Gastrocnemius medialis (tissue), 4 donors: Measurements from ENCODE around the gene ATP11B. TPM values are rescaled to one million over a fixed set of nuclear protein-coding genes. Genes with fewer than 3 reads are reported as not detected.

Experiments
- ATAC-seq, 2 donors: fragments of 150-250 bp; one replicate each; pipeline ENCODE4 v1.9.1; 2016
- DNase-seq, 2 donors: peaks; one replicate each; pipeline ENCODE4 v3.0.0-alpha.2; 2019
- H3K27ac ChIP-seq, 4 donors: fragments of 200-600 bp; sonication (generic); 1 replicate in 1 of 4; 2 replicates in 3 of 4; pipeline ENCODE4 v1.5.1; 2016 to 2018; ENCODE audit warnings: mild to moderate bottlenecking in 2 of 4, moderate library complexity in 1 of 4
- H3K27me3 ChIP-seq, 3 donors: fragments of 200-600 bp; sonication (generic) in 2 of 3; 1 replicate in 1 of 3; 2 replicates in 2 of 3; pipeline versions ENCODE4 v1.5.1 to v1.6.0; 2016 to 2019; ENCODE audit warnings: mild to moderate bottlenecking in 1 of 3, moderate library complexity in 1 of 3
- H3K36me3 ChIP-seq, 2 donors: fragments of 200-600 bp; sonication (generic) in 1 of 2; one replicate each; pipeline ENCODE4 v1.5.1; 2017 to 2018
- H3K4me1 ChIP-seq, 2 donors: fragments of 200-600 bp; sonication (generic) in 1 of 2; one replicate each; pipeline ENCODE4 v1.5.1; 2016 to 2017; ENCODE audit warnings: mild to moderate bottlenecking in 2 of 2
- H3K4me3 ChIP-seq, 4 donors: fragments of 200-600 bp; sonication (generic) in 3 of 4; 1 replicate in 1 of 4; 2 replicates in 3 of 4; pipeline ENCODE4 v1.5.1; 2016 to 2019; ENCODE audit warnings: mild to moderate bottlenecking in 2 of 4
- H3K9me3 ChIP-seq, 3 donors: fragments of 200-600 bp; sonication (generic) in 2 of 3; 1 replicate in 1 of 3; 2 replicates in 2 of 3; pipeline ENCODE4 v1.5.1; 2016 to 2019
- POLR2A ChIP-seq, 2 donors: fragments of 450-650 bp; IDR thresholded peaks; one replicate each; pipeline ENCODE4 v1.6.1; 2017; ENCODE audit warnings: antibody characterized with exemption in 2 of 2, mild to moderate bottlenecking in 2 of 2, moderate library complexity in 2 of 2
- in situ Hi-C, 4 donors: fragments of 200-750 bp; cut with MboI; loops; one replicate each; pipeline versions ENCODE4 v1.15.0 to v1.8.0; 2017; ENCODE audit warnings: low sequenced_read_pairs in 4 of 4
- intact Hi-C: fragments of 100-400 bp; cut with DNase I; formaldehyde crosslinking; loops from one replicate; pipeline ENCODE4 v1.15.1; 2023; ENCODE audit warnings: low total_unique reads
- total RNA-seq, 4 donors: library from RNA; depleted of rRNA; stranded (reverse); fragments of >200 nt; gene quantifications; one replicate each; pipeline versions ENCODE4 v1.1.0 to v1.2.3, GENCODE V29; 2016
- TF ChIP-seq, protein P1 (sequence below), 5 experiments: fragments of 450-650 bp in 3 of 5; fragments of 200-600 bp in 2 of 5; sonication (generic) in 2 of 5; IDR thresholded peaks in 4 of 5; conservative IDR thresholded peaks in 1 of 5; 1 replicate in 4 of 5; 2 replicates in 1 of 5; pipeline ENCODE4 v1.5.1; 2016 to 2019; ENCODE audit warnings: antibody characterized with exemption in 5 of 5, mild to moderate bottlenecking in 3 of 5, moderate library complexity in 3 of 5

The ATP11B gene
- total RNA-seq, 4 donors from 2014 or later, result 16.3 to 44.6 (median 23.4) TPM

DNA sequence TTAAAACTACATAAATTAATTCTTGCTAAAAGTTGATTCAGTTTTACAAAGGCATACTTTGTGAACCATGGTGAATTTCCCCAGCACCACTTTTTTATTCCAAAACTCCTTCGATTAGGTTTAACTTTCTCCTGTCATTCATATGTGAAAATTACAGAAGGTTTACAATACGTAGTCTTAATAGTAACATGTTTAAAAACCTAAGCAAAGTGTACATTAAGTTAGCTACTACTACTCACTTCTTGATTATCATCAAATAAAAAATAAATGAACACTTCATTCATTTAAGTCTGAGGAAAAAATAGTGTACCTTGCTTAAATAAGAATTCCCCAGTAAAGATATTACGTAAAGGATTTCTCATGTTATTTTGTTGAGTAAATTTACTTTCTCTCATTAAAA lies 148.4 kb downstream of the ATP11B start:
- no peak overlapping the region for H3K4me3 ChIP-seq
- in situ Hi-C loops, result no loop called here
- no peaks in the 10 kb centered on the region for H3K27me3 ChIP-seq
- H3K4me1 ChIP-seq, result peaks cover 10 to 38% of the 10 kb centered on the region in 2 donors
- intact Hi-C loops, result no loop called here
- peaks cover 6 to 23% of the 10 kb centered on the region in 2 donors for H3K36me3 ChIP-seq
- H3K27ac ChIP-seq, result no peak overlapping the region
- TF ChIP-seq POLR2A (IDR thresholded peaks at IDR 0.05), result no peak
- TF ChIP-seq, protein P1, sequence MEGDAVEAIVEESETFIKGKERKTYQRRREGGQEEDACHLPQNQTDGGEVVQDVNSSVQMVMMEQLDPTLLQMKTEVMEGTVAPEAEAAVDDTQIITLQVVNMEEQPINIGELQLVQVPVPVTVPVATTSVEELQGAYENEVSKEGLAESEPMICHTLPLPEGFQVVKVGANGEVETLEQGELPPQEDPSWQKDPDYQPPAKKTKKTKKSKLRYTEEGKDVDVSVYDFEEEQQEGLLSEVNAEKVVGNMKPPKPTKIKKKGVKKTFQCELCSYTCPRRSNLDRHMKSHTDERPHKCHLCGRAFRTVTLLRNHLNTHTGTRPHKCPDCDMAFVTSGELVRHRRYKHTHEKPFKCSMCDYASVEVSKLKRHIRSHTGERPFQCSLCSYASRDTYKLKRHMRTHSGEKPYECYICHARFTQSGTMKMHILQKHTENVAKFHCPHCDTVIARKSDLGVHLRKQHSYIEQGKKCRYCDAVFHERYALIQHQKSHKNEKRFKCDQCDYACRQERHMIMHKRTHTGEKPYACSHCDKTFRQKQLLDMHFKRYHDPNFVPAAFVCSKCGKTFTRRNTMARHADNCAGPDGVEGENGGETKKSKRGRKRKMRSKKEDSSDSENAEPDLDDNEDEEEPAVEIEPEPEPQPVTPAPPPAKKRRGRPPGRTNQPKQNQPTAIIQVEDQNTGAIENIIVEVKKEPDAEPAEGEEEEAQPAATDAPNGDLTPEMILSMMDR (IDR thresholded peaks at IDR 0.05 in 4 of 5, conservative IDR thresholded peaks at IDR 0.05 in 1 of 5), result no peak
- DNase-seq, result no peak
- no peak for ATAC-seq
- no peaks in the 10 kb centered on the region for H3K9me3 ChIP-seq

DNA sequence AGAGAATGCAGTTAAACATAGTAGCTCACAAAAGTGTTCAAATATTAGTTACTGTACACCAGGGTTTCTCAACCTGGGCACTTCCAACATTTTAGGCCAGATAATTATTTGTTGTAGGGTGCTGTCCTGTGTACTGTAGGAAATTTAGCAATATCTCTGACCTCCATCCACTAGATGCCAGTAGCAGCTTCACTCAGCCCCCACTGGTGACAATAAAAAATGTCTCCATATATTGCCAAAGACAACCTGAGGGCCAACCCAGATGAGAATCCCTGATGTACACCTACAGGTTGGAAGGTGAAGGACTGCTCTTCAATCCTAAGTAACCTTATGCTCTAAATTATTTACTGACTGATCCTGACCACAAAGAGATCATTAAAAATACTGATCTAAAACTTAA lies 154.6 kb downstream of the ATP11B start:
- intact Hi-C loops, result no loop called here
- Histone ChIP-seq H3K27me3 (no peaks in the 10 kb centered on the region), H3K4me3 (no peak overlapping the region), H3K4me1 (no peaks in the 10 kb centered on the region), H3K36me3 (peaks cover 6 to 31% of the 10 kb centered on the region in 2 donors), H3K9me3 (no peaks in the 10 kb centered on the region), H3K27ac (no peak overlapping the region)
- DNase-seq, result no peak
- in situ Hi-C loops, result no loop called here
- peak in 1 of 2 donors; percentile 51 for ATAC-seq
- TF ChIP-seq, protein P1 (IDR thresholded peaks at IDR 0.05 in 4 of 5, conservative IDR thresholded peaks at IDR 0.05 in 1 of 5), result no peak
- no peak for TF ChIP-seq POLR2A (IDR thresholded peaks at IDR 0.05)

DNA sequence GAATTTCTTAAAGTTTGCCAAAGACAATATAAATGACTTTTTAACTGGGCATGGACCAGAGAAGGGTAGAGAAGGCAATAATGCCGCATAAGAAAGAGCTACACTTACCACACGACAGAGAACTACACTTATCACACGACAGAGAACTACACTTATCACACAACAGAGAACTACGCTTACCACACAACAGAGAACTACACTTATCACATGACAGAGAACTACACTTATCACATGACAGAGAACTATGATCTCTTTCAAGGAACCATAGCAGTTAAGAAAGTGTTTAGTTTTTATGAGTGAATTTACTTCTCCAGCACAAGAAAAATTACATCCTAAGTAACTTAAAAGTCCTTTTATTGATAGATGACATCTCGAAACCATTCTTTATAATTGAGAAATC lies 155.0 kb downstream of the ATP11B start:
- TF ChIP-seq POLR2A (IDR thresholded peaks at IDR 0.05), result no peak
- TF ChIP-seq, protein P1 (IDR thresholded peaks at IDR 0.05 in 4 of 5, conservative IDR thresholded peaks at IDR 0.05 in 1 of 5), result no peak
- intact Hi-C loops, result no loop called here
- DNase-seq (no peak), ATAC-seq (no peak)
- Histone ChIP-seq H3K27me3 (no peaks in the 10 kb centered on the region), H3K36me3 (peaks cover 6 to 31% of the 10 kb centered on the region in 2 donors), H3K9me3 (no peaks in the 10 kb centered on the region), H3K4me3 (no peak overlapping the region), H3K4me1 (no peaks in the 10 kb centered on the region), H3K27ac (no peak overlapping the region)
- in situ Hi-C loops, result no loop called here

DNA sequence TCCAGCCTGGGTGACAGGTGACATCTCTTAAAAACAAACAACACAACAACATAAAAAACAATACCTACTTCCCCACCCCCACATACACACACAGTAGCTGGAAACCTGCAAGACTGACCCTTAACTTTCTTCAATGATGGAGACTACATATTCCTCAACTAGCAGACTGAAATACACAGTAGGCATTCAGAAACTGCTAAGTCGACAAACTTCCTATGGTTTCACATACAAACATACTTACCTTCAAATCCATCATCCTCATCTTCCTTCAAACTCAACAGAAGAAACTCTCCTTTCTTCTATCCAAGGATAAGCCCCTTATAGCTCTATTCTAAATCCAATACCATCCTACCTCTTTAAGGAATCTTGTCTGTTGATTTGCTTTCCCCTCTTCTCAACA lies 156.4 kb downstream of the ATP11B start:
- peaks cover 4 to 39% of the 10 kb centered on the region in 2 donors for H3K36me3 ChIP-seq
- no peaks in the 10 kb centered on the region for H3K9me3 ChIP-seq
- H3K27me3 ChIP-seq, result no peaks in the 10 kb centered on the region
- H3K4me3 ChIP-seq, result no peak overlapping the region
- no peaks in the 10 kb centered on the region for H3K4me1 ChIP-seq
- in situ Hi-C loops, result no loop called here
- TF ChIP-seq, protein P1 (IDR thresholded peaks at IDR 0.05 in 4 of 5, conservative IDR thresholded peaks at IDR 0.05 in 1 of 5), result no peak
- no peak for TF ChIP-seq POLR2A (IDR thresholded peaks at IDR 0.05)
- ATAC-seq (no peak), DNase-seq (no peak)
- intact Hi-C loops, result no loop called here
- H3K27ac ChIP-seq, result no peak overlapping the region
